C4-2B (cell line): ENCODE measurements around the gene SLC47A2.

ENCODE experiments used
- CTCF ChIP-seq: fragments of 450-650 bp; conservative IDR thresholded peaks from 2 replicates; pipeline ENCODE4 v1.5.1; 2017; ENCODE audit warnings: mild to moderate bottlenecking
- ZFX ChIP-seq: fragments of 450-650 bp; IDR thresholded peaks from 2 replicates; pipeline ENCODE4 v1.6.1; 2017

- TF ChIP-seq CTCF (no peak), ZFX (no peak)
Measured at GRCh38 chr17:19739241-19740201, 23.1 kb upstream of the SLC47A2 start.
